ENCODE data around the gene PTBP1.

- TF ChIP-seq TAF1 (IDR thresholded peaks at IDR 0.05; ENCODE audit: borderline replicate concordance, low read depth, low read length) (no peak), POLR2AphosphoS5 (IDR thresholded peaks at IDR 0.05; ENCODE audit: low read depth, low read length) (no peak), POLR2A (IDR thresholded peaks at IDR 0.05; ENCODE audit: low read depth, low read length) (no peak)
These were observed 24.4 kb upstream of the PTBP1 start for GRCh38 chr19:772730-773436.

Measured in GM12892 (cell line).